A549 treated with dexamethasone at 1 μM for 4 hours (cell line): ENCODE measurements around the gene ZGLP1. TPM values are rescaled to one million over a fixed set of nuclear protein-coding genes. Genes with fewer than 3 reads are reported as not detected.

Experiments used
- total RNA-seq: library from RNA; stranded (reverse); fragments of 200-300 nt; extraction: Qiagen RNA extraction; gene quantifications from 5 replicates; pipeline ENCODE4 v1.2.3, GENCODE V29; 2022

ZGLP1 gene
- 0.68 to 1.6 TPM (median 1.5 TPM) in 5 replicates for total RNA-seq

GRCh38 chr19:10309423-10309822, at the start of gene ZGLP1:
Gene ZGLP1, minus strand, starts transcription at chr19:10309815.

GRCh38 chr19:10339380-10339960, 29.9 kb upstream of the ZGLP1 start, which contains the start of gene ICAM3:
Gene ICAM3, minus strand, starts transcription at chr19:10339624. Its CDS starts 10 bp downstream, at chr19:10339614.

GRCh38 chr19:10332965-10333757, 23.5 kb upstream of the ZGLP1 start, which contains the start of gene RAVER1:
Gene RAVER1, minus strand, starts transcription at chr19:10333529. Its CDS starts 22 bp downstream, at chr19:10333507.

GRCh38 chr19:10315335-10316214, 6.0 kb upstream of the ZGLP1 start, which contains the start of gene FDX2:
Gene FDX2, minus strand, starts transcription at chr19:10316015. Its CDS starts 19 bp downstream, at chr19:10315996.

GRCh38 chr19:10289836-10290356, 19.7 kb downstream of the ZGLP1 start, which contains the start of gene ICAM5:
Gene ICAM5, plus strand, starts transcription at chr19:10289952. Its CDS starts 92 bp downstream, at chr19:10290044.

GRCh38 chr19:10286803-10287737, 22.5 kb downstream of the ZGLP1 start, which contains the start of gene ICAM4:
Gene ICAM4, plus strand, starts transcription at chr19:10286955. Its CDS starts 58 bp downstream, at chr19:10287013.

GRCh38 chr19:10270616-10271394, 38.8 kb downstream of the ZGLP1 start, which contains the start of gene ICAM1:
Gene ICAM1, plus strand, starts transcription at chr19:10271120. Its CDS starts 40 bp downstream, at chr19:10271160.

Other genes starting within 250 kb of the ZGLP1 start
- gene SHFL, start 223.5 kb downstream of the ZGLP1 start, total RNA-seq, result 6.3 to 8.0 TPM (median 6.9 TPM) in 5 replicates
- gene ANGPTL6, start 207.1 kb downstream of the ZGLP1 start, total RNA-seq, result 0.05 to 0.19 TPM (median 0.10 TPM) in 4 of 5 replicates, not detected in the other
- gene PPAN, start 203.5 kb downstream of the ZGLP1 start, total RNA-seq, result 35.9 to 58.3 TPM (median 53.8 TPM) in 5 replicates
- 4.4 to 10.5 TPM (median 7.3 TPM) in 5 replicates for gene P2RY11, start 198.1 kb downstream of the ZGLP1 start, total RNA-seq
- gene EIF3G, start 189.9 kb downstream of the ZGLP1 start, total RNA-seq, result 148 to 187 TPM (median 173 TPM) in 5 replicates
- 46.9 to 57.5 TPM (median 55.0 TPM) in 5 replicates for gene DNMT1, start 114.9 kb downstream of the ZGLP1 start, total RNA-seq
- gene S1PR2, start 78.5 kb downstream of the ZGLP1 start, total RNA-seq, result 0.62 to 1.1 TPM (median 0.84 TPM) in 5 replicates
- 54.3 to 76.4 TPM (median 69.8 TPM) in 5 replicates for gene MRPL4, start 57.6 kb downstream of the ZGLP1 start, total RNA-seq
- 2.7 to 4.3 TPM (median 3.6 TPM) in 5 replicates for gene ICAM1, start 38.7 kb downstream of the ZGLP1 start, total RNA-seq
- gene ICAM4, start 22.9 kb downstream of the ZGLP1 start, total RNA-seq, result 0.09 to 0.11 TPM in 2 of 5 replicates, not detected in the others
- gene ICAM5, start 19.9 kb downstream of the ZGLP1 start, total RNA-seq, result 0.19 to 0.93 TPM (median 0.81 TPM) in 5 replicates
- gene FDX2, start 6.2 kb upstream of the ZGLP1 start, total RNA-seq, result 23.4 to 36.5 TPM (median 29.9 TPM) in 5 replicates
- 16.7 to 32.5 TPM (median 30.2 TPM) in 5 replicates for gene RAVER1, start 23.7 kb upstream of the ZGLP1 start, total RNA-seq
- 6.7 to 9.7 TPM (median 8.2 TPM) in 5 replicates for gene ICAM3, start 29.8 kb upstream of the ZGLP1 start, total RNA-seq
- 27.7 to 47.5 TPM (median 44.4 TPM) in 5 replicates for gene TYK2, start 70.8 kb upstream of the ZGLP1 start, total RNA-seq
- gene CDC37, start 93.7 kb upstream of the ZGLP1 start, total RNA-seq, result 155 to 208 TPM (median 189 TPM) in 5 replicates
- 3.3 to 5.2 TPM (median 4.7 TPM) in 5 replicates for gene PDE4A, start 110.7 kb upstream of the ZGLP1 start, total RNA-seq
- gene KEAP1, start 193.5 kb upstream of the ZGLP1 start, total RNA-seq, result 51.2 to 65.3 TPM (median 56.6 TPM) in 5 replicates
- gene S1PR5, start 207.6 kb upstream of the ZGLP1 start, total RNA-seq, result 0.98 to 1.7 TPM (median 1.4 TPM) in 5 replicates
- gene ATG4D, start 234.1 kb upstream of the ZGLP1 start, total RNA-seq, result 16.4 to 21.2 TPM (median 20.6 TPM) in 5 replicates